DMS53 treated with DMSO at 0.1 percent for 48 hours (cell line): ENCODE measurements around the gene KNDC1.

ENCODE experiments used
- DNase-seq: peaks from one replicate; lab custom pipeline; 2025; ENCODE audit not compliant: unreplicated experiment; lab: John Stamatoyannopoulos, UW

Gene KNDC1

GRCh38 chr10:133190225-133190624 lies 30.2 kb downstream of the KNDC1 start:
- no peak for DNase-seq

DNA sequence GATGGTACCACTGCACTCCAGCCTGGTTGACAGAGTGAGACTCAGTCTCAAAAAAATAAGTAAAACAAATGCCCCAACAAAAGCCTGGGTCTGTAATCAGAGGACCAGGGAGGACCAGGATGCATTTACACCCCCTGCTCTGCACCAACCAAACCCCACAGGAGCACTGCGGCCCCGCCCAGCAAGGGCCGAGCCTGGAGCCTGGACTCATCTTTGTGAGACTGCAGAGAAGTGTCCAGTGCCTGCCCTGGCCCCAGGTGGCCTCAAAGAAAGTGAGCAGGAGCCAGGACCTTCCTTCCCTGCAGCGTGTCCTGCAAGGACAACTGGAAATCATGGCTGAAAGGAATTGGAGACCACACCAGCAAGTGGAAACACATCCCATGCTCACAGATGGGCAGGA lies 31.6 kb downstream of the KNDC1 start:
- DNase-seq, result no peak

DNA sequence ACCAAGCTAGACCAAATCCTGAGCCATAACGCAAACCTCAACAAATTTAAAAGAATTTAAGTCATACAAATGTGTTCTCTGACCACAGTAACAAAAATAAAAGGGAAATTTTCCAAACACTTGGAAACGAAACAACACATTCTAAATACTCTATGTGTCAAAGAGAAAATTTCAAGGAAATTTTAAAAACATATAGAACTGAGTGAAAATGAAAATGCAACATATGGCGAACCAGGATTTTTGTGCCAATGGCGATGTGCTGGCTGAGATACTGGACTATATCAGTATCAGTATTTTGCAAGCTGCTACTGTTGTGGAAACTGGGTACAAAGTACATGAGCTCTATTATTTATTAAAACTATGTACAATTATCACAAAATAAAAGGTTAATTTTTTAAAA lies 34.1 kb downstream of the KNDC1 start:
- no peak for DNase-seq

DNA sequence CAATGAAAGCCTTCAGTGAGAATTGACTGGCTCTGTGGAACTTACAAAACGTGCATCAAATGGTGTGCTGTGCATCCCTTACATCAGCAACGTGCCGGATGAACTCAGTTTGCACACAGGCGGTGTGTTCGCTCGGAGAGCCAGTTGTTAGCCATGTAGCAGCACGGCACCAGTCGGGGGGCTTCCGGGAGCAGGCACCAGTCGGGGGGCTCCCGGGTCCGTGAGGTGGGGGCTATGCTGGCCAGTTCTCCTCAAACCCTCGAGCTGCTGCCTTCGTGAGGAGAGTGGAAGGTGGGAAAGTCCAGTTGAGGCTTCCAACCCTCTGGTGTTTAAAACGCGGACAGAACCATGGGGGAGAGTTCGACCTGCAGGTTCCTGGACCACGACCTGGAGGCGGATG lies 35.1 kb downstream of the KNDC1 start:
- no peak for DNase-seq

- no peak for DNase-seq
Observed at GRCh38 chr10:133195611-133196010, 35.6 kb downstream of the KNDC1 start.

DNA sequence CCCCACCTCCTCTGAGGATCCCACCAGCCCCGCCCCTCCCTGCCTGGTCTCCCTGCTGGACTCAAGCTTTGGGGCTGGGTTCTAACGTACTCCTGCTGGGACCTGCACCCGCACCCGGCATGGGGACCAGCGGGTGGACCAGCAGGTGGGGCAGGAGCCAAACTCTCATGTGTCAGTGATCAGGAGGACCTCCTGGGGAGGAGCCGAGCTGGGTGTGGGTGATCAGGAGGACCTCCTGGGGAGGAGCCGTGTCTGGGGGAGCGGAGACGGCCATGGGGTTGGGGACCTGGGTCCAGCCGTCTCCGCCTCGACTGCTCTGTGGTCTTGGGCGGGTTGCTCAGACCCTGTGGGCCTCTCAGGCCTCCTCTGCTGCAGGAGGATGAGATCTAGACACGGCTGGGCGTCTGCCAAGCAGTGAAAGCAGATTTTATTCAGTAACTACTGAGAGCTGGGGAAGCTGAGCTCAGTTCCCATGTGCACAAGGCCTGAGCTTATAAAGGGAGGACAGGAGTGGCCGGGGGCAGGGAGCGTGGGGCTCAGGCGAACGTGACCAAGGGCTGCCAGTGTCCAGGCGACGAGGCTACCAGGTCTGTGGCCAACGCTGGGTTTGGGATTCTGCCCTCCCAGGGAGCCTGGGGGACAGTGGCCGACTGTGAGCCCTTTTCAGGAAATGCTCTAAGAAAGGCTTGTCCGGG lies 36.3 kb downstream of the KNDC1 start:
- no peak for DNase-seq

- DNase-seq, result no peak
Observed at GRCh38 chr10:133196936-133197758, 37.1 kb downstream of the KNDC1 start.

- no peak for DNase-seq
Observed at GRCh38 chr10:133197786-133198185, 37.8 kb downstream of the KNDC1 start.

DNA sequence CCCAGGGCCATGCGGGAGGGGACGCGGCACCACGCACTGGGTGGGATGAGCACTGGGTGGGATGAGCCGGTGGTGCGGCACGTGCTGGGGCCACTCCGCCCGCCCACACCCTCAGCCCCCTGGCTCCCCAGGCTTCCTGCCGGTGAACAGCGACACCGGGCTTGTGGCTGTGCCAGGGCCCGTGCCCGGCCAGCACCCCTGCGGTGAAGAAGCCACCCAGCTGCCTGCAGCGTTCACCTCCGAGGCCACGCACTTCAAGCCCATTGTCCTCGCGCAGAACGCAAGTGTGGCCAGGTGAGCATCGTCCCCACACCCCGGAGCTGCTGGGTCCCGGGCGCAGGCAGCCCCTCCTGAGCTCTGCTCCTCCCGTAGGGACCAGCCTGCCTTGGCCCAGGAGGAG lies 38.2 kb downstream of the KNDC1 start:
- DNase-seq, result no peak

GRCh38 chr10:133198621-133199487 lies 38.8 kb downstream of the KNDC1 start:
- DNase-seq, result no peak

DNA sequence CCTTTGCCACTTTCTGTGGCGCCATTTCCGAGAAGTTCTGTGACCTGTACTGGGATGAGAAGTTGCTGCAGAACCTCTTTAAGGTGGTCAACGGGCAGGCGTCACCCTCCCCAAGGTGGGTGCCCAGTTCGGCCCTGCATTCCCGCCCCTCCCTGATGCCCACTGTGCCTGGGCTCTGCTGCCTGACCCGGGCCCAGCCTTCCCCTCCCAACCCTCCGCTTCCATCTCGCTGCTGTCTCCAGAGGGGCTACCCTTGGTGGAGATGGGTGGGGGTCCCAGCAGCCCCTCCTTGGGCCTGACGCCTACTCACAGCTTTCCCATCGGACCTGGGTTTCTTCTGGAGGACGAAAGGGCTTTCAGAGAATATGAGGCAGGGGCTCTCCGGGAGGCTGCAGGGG lies 39.5 kb downstream of the KNDC1 start:
- DNase-seq, result no peak

DNA sequence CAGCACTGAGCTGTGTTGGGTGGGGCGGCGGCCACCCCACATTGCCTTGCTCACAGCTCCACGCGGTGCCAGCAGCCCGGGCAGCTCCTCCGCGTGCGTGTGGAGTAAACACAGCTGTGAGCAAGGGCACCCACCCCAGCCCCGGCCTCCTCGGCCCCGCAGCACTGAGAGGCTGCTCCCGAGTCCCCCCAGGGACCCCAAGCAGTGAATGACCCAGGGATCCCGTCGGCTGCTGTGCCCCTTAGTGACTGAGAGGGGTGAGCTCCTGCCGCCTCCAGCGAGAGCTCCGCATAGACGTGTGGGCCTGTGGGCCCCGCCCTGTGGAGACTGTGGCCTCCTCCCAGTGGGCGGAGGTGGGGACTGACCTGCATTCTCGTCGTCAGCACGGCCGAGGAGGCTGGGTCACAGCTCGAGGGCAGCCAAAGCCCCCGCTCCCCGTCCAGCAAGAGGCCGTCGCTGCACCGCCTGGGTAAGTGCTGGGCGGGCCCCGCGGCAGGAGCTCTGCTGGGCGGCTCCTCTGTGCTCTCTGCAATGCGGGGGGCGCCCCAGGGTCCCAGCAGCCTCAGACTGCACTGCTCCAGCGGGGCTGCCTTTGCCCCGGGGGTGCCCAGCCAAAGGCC lies 40.1 kb downstream of the KNDC1 start:
- DNase-seq, result no peak

- no peak for DNase-seq
Observed at GRCh38 chr10:133200621-133201031, 40.6 kb downstream of the KNDC1 start.

- no peak for DNase-seq
Observed at GRCh38 chr10:133201151-133201947, 41.3 kb downstream of the KNDC1 start.

GRCh38 chr10:133201948-133202725 lies 42.1 kb downstream of the KNDC1 start:
- no peak for DNase-seq

GRCh38 chr10:133202778-133203651 lies 43.0 kb downstream of the KNDC1 start:
- DNase-seq, result no peak

GRCh38 chr10:133203652-133204195 lies 43.7 kb downstream of the KNDC1 start:
- DNase-seq, result no peak
